ENCODE measurements around the gene TDRD10.

Gene TDRD10

DNA sequence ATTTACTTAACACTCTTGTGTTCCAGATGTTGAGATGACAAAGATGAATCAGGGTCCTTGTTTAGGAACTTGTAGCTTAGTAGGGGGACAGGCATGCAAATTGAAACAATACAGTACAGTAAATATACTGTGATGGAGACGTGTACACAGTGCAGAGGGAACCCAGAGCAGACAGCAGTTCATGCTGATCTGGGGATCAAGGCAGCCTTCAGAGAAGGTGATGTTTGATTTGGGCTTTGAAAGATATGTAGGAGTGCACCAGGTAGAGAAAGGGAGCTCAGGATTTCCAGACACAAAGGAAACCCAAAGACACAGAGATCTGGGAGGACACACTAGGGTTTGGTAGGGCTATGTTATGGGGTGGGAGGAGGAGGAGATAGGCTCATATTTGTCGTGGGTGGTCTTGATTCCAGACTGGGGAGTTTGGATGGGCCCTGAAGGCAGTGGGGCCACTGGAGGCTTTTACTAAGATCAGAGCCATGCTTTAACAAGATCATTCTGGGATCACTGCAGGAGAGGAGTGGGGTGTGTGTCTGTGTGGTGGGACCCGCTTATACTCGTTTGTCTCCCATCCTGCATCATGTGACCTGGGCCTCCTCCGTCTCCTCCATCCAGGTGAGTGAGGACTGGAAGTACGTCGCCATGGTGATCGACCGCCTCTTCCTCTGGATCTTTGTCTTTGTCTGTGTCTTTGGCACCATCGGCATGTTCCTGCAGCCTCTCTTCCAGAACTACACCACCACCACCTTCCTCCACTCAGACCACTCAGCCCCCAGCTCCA lies 73.3 kb downstream of the TDRD10 start:
- TF ChIP-seq CTCF (IDR thresholded peaks at IDR 0.05) = no peak
- TF ChIP-seq ZFX (IDR thresholded peaks at IDR 0.05; ENCODE audit: borderline replicate concordance) = no peak
- H3K27ac ChIP-seq = peak overlapping the region; percentile 21; the same call in 1 of the 2 replicates

DNA sequence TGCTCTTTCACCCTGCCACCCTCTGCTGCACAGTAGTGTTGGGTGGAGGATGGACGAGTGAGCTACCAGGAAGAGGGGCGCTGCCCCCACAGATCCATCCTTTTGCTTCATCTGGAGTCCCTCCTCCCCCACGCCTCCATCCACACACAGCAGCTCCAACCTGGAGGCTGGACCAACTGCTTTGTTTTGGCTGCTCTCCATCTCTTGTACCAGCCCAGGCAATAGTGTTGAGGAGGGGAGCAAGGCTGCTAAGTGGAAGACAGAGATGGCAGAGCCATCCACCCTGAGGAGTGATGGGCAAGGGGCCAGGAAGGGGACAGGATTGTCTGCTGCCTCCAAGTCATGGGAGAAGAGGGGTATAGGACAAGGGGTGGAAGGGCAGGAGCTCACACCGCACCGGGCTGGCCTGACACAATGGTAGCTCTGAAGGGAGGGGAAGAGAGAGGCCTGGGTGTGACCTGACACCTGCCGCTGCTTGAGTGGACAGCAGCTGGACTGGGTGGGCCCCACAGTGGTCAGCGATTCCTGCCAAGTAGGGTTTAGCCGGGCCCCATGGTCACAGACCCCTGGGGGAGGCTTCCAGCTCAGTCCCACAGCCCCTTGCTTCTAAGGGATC lies 74.0 kb downstream of the TDRD10 start:
- TF ChIP-seq ZFX (IDR thresholded peaks at IDR 0.05; ENCODE audit: borderline replicate concordance) (no peak), CTCF (IDR thresholded peaks at IDR 0.05) (no peak)
- no peak overlapping the region for H3K27ac ChIP-seq

GRCh38 chr1:154577346-154578057 lies 75.5 kb downstream of the TDRD10 start:
- peak overlapping the region; percentile 7; the same call in 1 of the 2 replicates for H3K27ac ChIP-seq
- no peak for TF ChIP-seq CTCF (IDR thresholded peaks at IDR 0.05)
- TF ChIP-seq ZFX (IDR thresholded peaks at IDR 0.05; ENCODE audit: borderline replicate concordance) = no peak

DNA sequence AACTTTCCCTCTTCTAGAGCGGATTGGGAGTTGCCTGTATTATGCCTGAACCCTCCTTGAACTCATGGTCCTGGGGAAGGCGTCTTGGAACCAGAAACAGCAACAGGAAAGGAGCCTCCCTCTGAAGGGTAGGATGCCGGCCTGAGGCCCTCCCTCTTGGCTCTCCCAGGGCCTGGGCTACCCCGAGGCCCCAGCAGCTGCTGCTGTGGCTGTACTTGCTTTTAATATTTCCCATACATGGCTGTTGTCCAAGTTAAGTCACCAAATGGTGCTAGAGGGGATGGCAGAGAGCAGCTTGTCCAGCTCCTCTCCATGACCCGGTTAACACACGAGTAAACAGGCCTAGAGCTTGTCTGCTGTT lies 76.0 kb downstream of the TDRD10 start:
- H3K27ac ChIP-seq = peak overlapping the region; percentile 7; the same call in 1 of the 2 replicates
- no peak for TF ChIP-seq ZFX (IDR thresholded peaks at IDR 0.05; ENCODE audit: borderline replicate concordance)
- no peak for TF ChIP-seq CTCF (IDR thresholded peaks at IDR 0.05)

DNA sequence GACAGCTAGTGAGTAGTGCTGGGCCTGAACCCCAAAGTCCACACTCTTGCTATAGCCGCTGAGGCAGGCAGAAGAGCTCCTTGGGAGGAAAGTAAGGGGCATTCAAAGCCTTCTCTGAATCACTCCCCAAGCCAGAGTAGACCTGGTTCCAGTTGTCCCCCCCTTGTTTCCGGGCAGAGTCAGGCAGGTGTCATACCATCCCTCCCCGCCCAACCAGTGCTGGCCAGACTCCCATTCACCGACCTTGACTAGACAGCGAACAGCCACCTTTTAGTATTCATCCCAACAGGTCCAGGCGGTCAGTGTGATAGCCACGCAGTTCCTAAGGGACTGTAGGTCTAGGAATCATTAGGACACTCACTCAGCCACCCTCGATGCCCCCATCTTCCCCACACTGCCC lies 77.4 kb downstream of the TDRD10 start:
- no peak overlapping the region for H3K27ac ChIP-seq
- TF ChIP-seq CTCF (IDR thresholded peaks at IDR 0.05) = no peak
- TF ChIP-seq ZFX (IDR thresholded peaks at IDR 0.05; ENCODE audit: borderline replicate concordance) = no peak

GRCh38 chr1:154581766-154582165 lies 79.7 kb downstream of the TDRD10 start:
- no peak overlapping the region for H3K27ac ChIP-seq
- TF ChIP-seq ZFX (IDR thresholded peaks at IDR 0.05; ENCODE audit: borderline replicate concordance) (no peak), CTCF (IDR thresholded peaks at IDR 0.05) (no peak)

DNA sequence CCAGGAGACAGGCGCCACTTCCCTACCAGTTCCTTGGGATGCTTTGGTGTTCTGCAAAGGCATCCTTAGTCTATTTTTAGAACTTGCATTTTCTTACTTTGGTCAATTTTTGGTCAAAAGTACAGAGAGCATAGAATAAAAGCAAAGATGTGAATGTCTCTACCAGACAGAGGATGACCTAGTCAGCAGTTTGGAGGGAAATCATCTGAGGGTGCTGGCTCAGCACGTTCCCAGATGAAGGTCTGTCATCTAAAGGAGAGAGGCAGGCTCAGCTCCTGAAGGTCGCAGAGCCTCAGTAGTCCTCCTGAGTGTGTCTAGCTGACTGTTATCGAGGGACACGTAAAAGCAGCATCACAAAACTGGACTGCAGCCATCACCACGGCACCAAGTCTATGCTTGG lies 80.9 kb downstream of the TDRD10 start:
- TF ChIP-seq CTCF (IDR thresholded peaks at IDR 0.05) (no peak), ZFX (IDR thresholded peaks at IDR 0.05; ENCODE audit: borderline replicate concordance) (no peak)
- H3K27ac ChIP-seq = no peak overlapping the region

All from 22Rv1 (cell line).